Measurements from ENCODE around the gene MAML1.

The MAML1 gene

DNA sequence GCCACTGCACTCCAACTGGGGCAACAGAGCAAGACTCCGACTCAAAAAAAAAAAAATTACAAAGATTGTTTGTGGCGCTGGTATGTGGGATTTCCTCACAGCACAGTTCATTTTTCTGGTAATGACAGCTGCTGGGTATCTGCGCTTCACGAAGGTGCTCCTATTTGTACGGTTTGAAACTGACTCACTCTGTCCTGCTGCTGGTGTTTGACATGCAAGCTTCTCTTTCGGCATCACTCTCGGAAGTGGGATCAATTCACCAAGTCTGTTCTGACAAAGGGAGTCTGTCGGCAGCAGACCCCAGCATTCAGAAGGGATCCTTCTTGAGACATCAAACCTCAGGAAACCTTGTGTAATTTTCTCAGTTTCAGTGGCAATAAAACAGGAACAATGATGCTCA lies 26.3 kb downstream of the MAML1 start:
- no peak for DNase-seq (ENCODE audit: low spot score)
- TF ChIP-seq, protein P1, sequence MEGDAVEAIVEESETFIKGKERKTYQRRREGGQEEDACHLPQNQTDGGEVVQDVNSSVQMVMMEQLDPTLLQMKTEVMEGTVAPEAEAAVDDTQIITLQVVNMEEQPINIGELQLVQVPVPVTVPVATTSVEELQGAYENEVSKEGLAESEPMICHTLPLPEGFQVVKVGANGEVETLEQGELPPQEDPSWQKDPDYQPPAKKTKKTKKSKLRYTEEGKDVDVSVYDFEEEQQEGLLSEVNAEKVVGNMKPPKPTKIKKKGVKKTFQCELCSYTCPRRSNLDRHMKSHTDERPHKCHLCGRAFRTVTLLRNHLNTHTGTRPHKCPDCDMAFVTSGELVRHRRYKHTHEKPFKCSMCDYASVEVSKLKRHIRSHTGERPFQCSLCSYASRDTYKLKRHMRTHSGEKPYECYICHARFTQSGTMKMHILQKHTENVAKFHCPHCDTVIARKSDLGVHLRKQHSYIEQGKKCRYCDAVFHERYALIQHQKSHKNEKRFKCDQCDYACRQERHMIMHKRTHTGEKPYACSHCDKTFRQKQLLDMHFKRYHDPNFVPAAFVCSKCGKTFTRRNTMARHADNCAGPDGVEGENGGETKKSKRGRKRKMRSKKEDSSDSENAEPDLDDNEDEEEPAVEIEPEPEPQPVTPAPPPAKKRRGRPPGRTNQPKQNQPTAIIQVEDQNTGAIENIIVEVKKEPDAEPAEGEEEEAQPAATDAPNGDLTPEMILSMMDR (IDR thresholded peaks at IDR 0.05; ENCODE audit: extremely low read depth, missing control alignments) = no peak

- TF ChIP-seq, protein P1 (IDR thresholded peaks at IDR 0.05; ENCODE audit: extremely low read depth, missing control alignments) = no peak
- DNase-seq (ENCODE audit: low spot score) = peak; percentile 57
Observed at GRCh38 chr5:179759581-179760551, 27.2 kb downstream of the MAML1 start.

DNA sequence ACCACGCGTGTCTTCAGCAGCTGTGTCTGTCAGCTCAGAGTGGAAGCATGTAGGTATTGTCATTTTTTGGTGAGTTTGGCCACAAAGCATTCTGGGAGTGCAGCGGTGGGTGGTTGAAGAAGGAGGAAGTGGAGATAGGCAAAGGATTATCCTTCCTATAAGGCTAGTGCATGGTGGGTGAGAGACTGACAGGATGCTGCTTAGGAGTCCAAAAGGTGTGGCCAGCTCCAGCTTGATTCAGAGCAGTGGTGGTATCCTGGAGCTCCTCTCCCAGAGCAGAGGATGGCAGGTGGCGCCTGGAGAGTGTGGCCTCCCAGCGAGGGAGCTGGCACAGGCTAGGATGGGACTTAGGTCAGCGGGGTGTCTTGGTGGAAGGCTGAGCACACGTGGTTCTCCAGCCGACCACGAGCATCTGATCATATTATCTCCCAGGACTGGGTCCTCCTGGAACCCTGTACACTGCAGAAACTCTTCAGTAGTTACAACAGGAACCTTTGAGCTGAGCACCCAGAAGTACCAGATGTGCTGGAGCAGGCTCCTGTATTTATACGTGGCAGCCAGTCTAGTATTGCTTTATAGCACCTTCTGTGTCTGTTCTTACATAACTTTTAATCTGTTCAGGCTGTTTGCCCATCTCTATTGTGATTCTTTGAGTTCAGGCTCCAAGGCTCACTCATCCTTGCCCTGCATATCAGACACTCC lies 29.6 kb downstream of the MAML1 start:
- DNase-seq (ENCODE audit: low spot score) = no peak
- TF ChIP-seq, protein P1 (IDR thresholded peaks at IDR 0.05; ENCODE audit: extremely low read depth, missing control alignments) = no peak

- TF ChIP-seq, protein P1 (IDR thresholded peaks at IDR 0.05; ENCODE audit: extremely low read depth, missing control alignments) = no peak
- no peak for DNase-seq (ENCODE audit: low spot score)
Observed at GRCh38 chr5:179762781-179763176, 30.2 kb downstream of the MAML1 start.

DNA sequence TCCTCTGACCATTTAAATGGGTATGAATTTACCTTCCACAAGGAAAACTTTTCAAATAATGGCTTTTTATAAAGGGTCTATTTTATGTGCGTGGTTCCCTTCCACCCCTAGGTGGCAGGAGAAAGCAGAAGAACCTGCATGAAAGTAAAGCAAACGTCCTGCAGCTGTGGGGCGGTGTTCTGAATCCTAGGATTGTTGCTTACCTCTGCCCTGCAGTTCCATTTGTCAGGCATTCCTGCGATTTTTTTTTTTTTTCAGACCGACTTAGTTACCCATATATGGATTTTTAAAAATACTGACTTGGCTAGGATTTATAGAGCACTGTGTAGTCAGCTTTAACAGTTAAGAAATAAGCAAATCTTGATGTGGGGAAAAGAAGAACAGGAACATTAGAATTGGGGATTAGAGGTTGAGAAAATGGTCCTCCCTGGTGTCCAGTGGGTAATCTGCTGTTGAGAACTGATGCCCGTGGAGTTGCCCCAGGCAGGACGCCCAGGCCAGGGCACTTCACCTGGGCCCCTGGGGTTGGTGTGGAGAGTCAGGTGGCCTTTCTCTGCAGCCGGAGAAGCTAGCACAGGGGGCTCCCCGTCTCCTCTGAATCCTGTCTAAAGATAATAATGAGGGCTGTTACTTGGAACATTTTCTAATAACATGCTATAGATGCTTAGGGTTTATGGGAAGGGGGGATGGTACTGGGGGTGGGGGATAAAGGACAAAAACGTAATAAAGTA lies 30.8 kb downstream of the MAML1 start:
- peak; percentile 76 for DNase-seq (ENCODE audit: low spot score)
- TF ChIP-seq, protein P1 (IDR thresholded peaks at IDR 0.05; ENCODE audit: extremely low read depth, missing control alignments) = peak; percentile 93

DNA sequence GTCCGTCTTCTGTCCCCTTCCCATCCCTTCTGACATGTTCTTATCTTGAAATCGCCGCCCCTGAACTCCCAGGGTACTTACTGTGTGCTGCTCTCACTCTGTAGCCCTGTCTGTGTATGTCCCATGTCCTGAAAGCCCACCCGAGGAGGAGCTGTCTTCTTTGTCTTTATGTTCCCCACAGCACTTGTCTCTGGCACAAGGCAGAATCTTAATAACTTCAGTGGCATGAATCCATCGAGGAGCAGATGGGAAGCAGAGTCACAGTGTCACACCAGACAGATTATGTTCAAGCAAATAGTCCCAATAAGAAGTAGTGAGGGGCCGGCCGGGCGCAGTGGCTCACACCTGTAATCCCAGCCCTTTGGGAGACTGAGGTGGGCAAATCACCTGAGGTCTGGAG lies 31.4 kb downstream of the MAML1 start:
- no peak for DNase-seq (ENCODE audit: low spot score)
- TF ChIP-seq, protein P1 (IDR thresholded peaks at IDR 0.05; ENCODE audit: extremely low read depth, missing control alignments) = no peak
